M059J (cell line): Measurements from ENCODE around the gene SAXO1. TPM values are rescaled to one million over a fixed set of nuclear protein-coding genes. Genes with fewer than 3 reads are reported as not detected.

Source experiments
- total RNA-seq: library from RNA; depleted of rRNA; stranded (reverse); fragments of >200 nt; shearing (Covaris generic); gene quantifications from 2 replicates; pipeline ENCODE4 v1.2.3, GENCODE V29; 2014; rRNA removed

Gene SAXO1
- total RNA-seq, 1 experiment from 2014 or later, result 0.10 TPM

Other genes starting within 250 kb of the SAXO1 start
- gene RRAGA, start 16.2 kb upstream of the SAXO1 start, total RNA-seq, result 71.3 and 83.9 TPM in 2 replicates
- 18.8 and 28.4 TPM in 2 replicates for gene HAUS6, start 69.7 kb upstream of the SAXO1 start, total RNA-seq
- 82.0 and 96.6 TPM in 2 replicates for gene PLIN2, start 94.3 kb upstream of the SAXO1 start, total RNA-seq
- 36.7 and 40.7 TPM in 2 replicates for gene DENND4C, start 197.5 kb upstream of the SAXO1 start, total RNA-seq